Measurements from ENCODE around the gene CNTN4. TPM values are rescaled to one million over a fixed set of nuclear protein-coding genes. Genes with fewer than 3 reads are reported as not detected.

CNTN4 gene
- total and polyA plus RNA-seq, 2 of the 8 experiments (the other 6 are each of a cell fraction or from before 2014, with no cell fraction given): 0.41 to 2.2 TPM

- Histone ChIP-seq H3K14ac (ENCODE audit: insufficient read length) (no peak overlapping the region), H3K27ac (ENCODE audit: low read depth, low read length) (no peak overlapping the region), H4K8ac (ENCODE audit: extremely low read depth, insufficient read depth, low read length) (no peak overlapping the region), H2BK12ac (ENCODE audit: low read depth, low read length) (no peak overlapping the region), H2BK5ac (ENCODE audit: low read depth, low read length) (no peak overlapping the region), H3K4me1 (replicated peaks in 1 of 4; ENCODE audit: control insufficient read depth in 3 of 4, insufficient read depth in 4 of 4, low read length in 3 of 4) (peaks cover 0 to 4% (median 1%) of the 10 kb centered on the region in 4 experiments; a peak in 4 of 7 replicates), H3K79me1 (ENCODE audit: low read depth, low read length) (no peaks in the 10 kb centered on the region), H3K4me2 (ENCODE audit: insufficient read depth in 1 of 2, low read depth in 2 of 2, low read length in 2 of 2) (no peak overlapping the region), H3K23ac (ENCODE audit: insufficient read length) (no peak overlapping the region), H3K9ac (replicated peaks in 1 of 4; ENCODE audit: extremely low read depth in 1 of 4, low read depth in 3 of 4, low read length in 3 of 4) (no peak overlapping the region), H2BK20ac (ENCODE audit: low read length) (no peak overlapping the region), H4K20me1 (replicated peaks in 1 of 2; ENCODE audit: control insufficient read depth in 1 of 2, insufficient read depth in 2 of 2, low read length in 2 of 2) (no peaks in the 10 kb centered on the region), H3K9me3 (ENCODE audit: insufficient read depth in 2 of 2, low read depth in 1 of 2, low read length in 1 of 2) (no peaks in the 10 kb centered on the region), H3K79me2 (ENCODE audit: control insufficient read depth in 1 of 2, insufficient read depth in 2 of 2, low read length in 2 of 2) (no peaks in the 10 kb centered on the region), H3K27me3 (replicated peaks in 1 of 4; ENCODE audit: control insufficient read depth in 3 of 4, extremely low read depth in 1 of 4, insufficient read depth in 3 of 4, low read length in 3 of 4) (no peaks in the 10 kb centered on the region), H3K18ac (ENCODE audit: extremely low read depth, low read length) (no peak overlapping the region), H3K56ac (replicated peaks; ENCODE audit: insufficient read length, low read depth, low read length) (no peak overlapping the region), H4K91ac (replicated peaks; ENCODE audit: insufficient read length, low read length) (no peak overlapping the region), H3K23me2 (ENCODE audit: low read depth, low read length) (no peaks in the 10 kb centered on the region), H4K5ac (ENCODE audit: insufficient read length, low read depth, low read length) (no peak overlapping the region), H3K36me3 (ENCODE audit: control insufficient read depth in 2 of 4, insufficient read depth in 4 of 4, low read length in 3 of 4) (no peaks in the 10 kb centered on the region), H2BK120ac (replicated peaks; ENCODE audit: low read depth, low read length) (no peak overlapping the region), H2AFZ (ENCODE audit: low read length) (no peak overlapping the region), H2AK5ac (ENCODE audit: low read depth, low read length) (no peak overlapping the region), H2BK15ac (ENCODE audit: low read length) (no peak overlapping the region), H3K4ac (replicated peaks; ENCODE audit: insufficient read length, low read depth, low read length) (no peak overlapping the region), H3K4me3 (ENCODE audit: extremely low read depth in 1 of 4, insufficient read depth in 2 of 4, low read depth in 3 of 4, low read length in 4 of 4) (no peak overlapping the region)
- no peak for FAIRE-seq
- POLR2A ChIA-PET (ENCODE audit: partially characterized antibody): no interaction called here
- CTCF ChIA-PET (ENCODE audit: partially characterized antibody): interaction anchor here (0.8 to 1.5 kb wide), 2 partner anchors 15 to 65 kb away, joined by 3 to 4 read pairs; no protein-coding TSS in a partner anchor
- TF ChIP-seq TCF12 (IDR thresholded peaks at IDR 0.05; ENCODE audit: low read depth, low read length) (no peak), MAX (IDR thresholded peaks at IDR 0.05) (no peak), CBX5 (IDR thresholded peaks at IDR 0.05; ENCODE audit: low read depth, low read length) (no peak), RNF2 (IDR thresholded peaks at IDR 0.05; ENCODE audit: borderline replicate concordance, low read depth, low read length, missing control alignments, poor library complexity, severe bottlenecking) (no peak), RAD21 (IDR thresholded peaks at IDR 0.05 in 1 of 2, conservative IDR thresholded peaks at IDR 0.05 in 1 of 2; ENCODE audit: low read depth in 2 of 2, low read length in 2 of 2) (no peak)
- WGBS, 2 experiments (ENCODE audit: extremely low coverage in 1 of 2, insufficient coverage in 1 of 2, insufficient read length in 1 of 2, insufficient replicate concordance in 2 of 2, low coverage in 1 of 2, low lambda C conversion rate in 2 of 2, missing lambda C conversion rate in 1 of 2): 86% methylated on average over 7 of the region's 7 CpGs; no CpG with 5 or more reads in 1 of the 2 experiments
- no peak for DNase-seq (ENCODE audit: low read depth in 1 of 2, low spot score in 2 of 2)
Measured at GRCh38 chr3:2984005-2984830, 885.6 kb downstream of the CNTN4 start.
